ENCODE results near the gene PXDN.
"Not testable (repeated sequence)": the region's sequence is repeated elsewhere in the genome, so short reads cannot be mapped to it uniquely, and the experiment has no call there.

Gene PXDN

DNA sequence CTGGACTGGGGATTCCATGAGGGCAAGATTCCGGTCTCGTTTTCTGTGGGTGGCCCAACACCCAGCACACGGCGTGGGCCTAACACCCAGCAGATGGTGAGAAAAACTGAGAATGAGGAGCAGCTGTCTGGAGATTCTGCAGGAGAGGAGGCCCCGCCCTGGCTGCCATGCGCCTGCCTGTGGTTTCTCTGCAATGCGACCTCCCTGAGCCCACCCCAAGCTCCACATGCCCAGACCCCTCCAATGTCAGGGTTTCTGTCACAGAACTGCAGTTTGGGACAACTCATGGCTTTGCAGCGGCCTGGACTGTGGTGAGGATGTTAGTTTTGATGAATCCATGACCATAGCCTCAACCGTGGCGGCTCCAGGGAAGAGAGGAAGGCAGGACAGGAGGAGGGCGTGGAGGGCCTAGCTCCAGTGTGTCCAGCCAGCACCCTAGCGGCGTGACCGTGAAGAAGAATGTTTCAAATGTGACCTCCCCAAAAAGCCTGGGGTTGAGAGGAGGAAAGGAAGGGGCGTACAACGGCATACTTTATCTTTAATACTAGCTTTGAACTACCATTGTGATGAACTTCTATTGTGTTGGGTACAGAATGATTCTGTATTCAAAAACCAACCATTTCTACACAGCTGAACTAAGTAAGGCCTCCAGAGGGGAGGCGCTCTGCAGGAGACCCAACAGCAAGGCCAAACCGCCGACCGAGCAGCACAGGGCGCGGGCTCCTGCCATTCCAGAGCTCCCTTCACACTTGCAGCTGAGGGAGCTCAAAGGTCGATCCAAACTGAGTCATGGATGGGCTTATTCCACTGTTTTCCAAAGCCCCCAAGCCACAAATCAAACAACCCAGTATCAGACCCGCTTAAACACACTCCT, 3.4 kb downstream of the PXDN start:
- DNase-seq, result no peak
- H3K4me3 ChIP-seq (ENCODE audit: insufficient read depth, low read depth, low read length, poor library complexity, severe bottlenecking), result no peak overlapping the region
- H3K27me3 ChIP-seq (replicated peaks; ENCODE audit: control insufficient read depth, insufficient read depth, low read length, poor library complexity, severe bottlenecking), result no peaks in the 10 kb centered on the region
- no peaks in the 10 kb centered on the region for H3K9me3 ChIP-seq (ENCODE audit: control insufficient read depth, low read length)
- H3K36me3 ChIP-seq (ENCODE audit: control insufficient read depth, insufficient read depth, low read length), result no peaks in the 10 kb centered on the region
- H3K4me1 ChIP-seq (ENCODE audit: control insufficient read depth, insufficient read depth, low read length, poor library complexity, severe bottlenecking), result no peaks in the 10 kb centered on the region
- no peak overlapping the region for H3K27ac ChIP-seq (ENCODE audit: insufficient read depth, low read length, poor library complexity, severe bottlenecking)

DNA sequence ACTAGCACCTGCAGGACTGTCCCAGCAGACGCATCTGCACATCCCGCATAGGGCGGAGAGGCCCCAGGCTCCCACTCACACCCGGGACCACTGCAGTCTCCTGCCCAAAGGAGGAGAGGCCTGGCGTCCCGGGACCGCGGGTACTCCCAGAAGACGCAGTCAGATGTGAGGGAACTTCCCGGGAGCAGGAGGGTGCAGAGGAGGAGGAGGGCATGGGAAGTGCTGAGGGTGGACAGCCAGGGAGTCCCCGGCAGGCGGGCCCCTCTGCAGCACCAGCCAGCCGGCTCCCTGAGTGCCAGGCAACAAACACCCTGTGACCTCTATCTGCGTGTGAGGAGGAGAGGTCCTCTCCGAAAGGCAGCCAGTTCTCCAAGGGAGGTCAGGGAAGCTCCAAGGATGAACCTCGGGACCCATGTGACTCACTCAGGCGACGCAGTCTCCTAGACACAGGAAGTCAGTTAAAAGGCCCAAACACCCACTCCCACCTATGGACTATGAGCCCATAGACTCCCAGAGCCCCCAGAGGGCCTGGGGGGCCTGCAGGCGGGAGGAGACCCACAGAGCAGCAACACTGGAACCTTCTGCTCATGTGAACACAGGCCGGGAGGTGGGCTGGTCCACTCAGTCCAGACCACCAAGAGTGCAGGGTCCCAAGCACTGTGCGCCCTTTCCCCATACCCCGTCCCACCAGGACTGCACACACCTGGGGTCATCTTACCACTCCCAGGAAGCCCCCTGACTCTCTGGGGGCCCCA, 4.2 kb downstream of the PXDN start:
- no peaks in the 10 kb centered on the region for H3K27me3 ChIP-seq (replicated peaks; ENCODE audit: control insufficient read depth, insufficient read depth, low read length, poor library complexity, severe bottlenecking)
- H3K4me3 ChIP-seq (ENCODE audit: insufficient read depth, low read depth, low read length, poor library complexity, severe bottlenecking), result no peak overlapping the region
- H3K27ac ChIP-seq (ENCODE audit: insufficient read depth, low read length, poor library complexity, severe bottlenecking), result no peak overlapping the region
- H3K9me3 ChIP-seq (ENCODE audit: control insufficient read depth, low read length), result no peaks in the 10 kb centered on the region
- no peaks in the 10 kb centered on the region for H3K4me1 ChIP-seq (ENCODE audit: control insufficient read depth, insufficient read depth, low read length, poor library complexity, severe bottlenecking)
- DNase-seq, result no peak
- no peaks in the 10 kb centered on the region for H3K36me3 ChIP-seq (ENCODE audit: control insufficient read depth, insufficient read depth, low read length)

DNA sequence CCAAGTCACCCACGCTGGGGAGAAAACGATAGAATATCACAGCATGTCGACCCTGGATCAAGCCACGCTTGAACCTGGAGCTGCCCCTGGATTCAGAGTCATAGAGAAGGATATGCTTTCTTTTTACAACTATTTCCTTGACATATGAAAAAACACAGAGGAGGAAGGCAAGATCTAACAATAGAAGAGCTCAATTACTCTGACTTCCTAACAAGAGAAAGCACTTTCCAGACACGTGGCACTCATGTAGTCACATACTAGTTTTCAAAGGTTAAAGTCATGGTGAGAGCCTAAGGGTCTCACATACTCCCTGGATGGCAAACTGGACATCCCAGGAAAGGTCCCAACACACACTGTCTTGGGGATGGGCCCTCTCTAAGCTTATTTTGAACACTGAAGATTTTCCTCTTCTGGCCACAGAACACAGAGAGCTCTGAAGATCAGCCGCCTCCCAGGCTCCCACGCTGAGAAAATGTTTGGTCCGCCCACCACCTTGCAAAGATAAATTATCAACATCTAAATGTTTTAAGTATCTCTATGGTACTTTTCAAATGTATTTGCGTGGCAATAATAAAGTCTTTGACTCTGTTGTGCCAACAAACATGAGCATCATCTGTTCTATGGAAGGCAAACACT, 4.9 kb downstream of the PXDN start:
- H3K9me3 ChIP-seq (ENCODE audit: control insufficient read depth, low read length), result no peaks in the 10 kb centered on the region
- no peak for DNase-seq
- no peaks in the 10 kb centered on the region for H3K4me1 ChIP-seq (ENCODE audit: control insufficient read depth, insufficient read depth, low read length, poor library complexity, severe bottlenecking)
- no peaks in the 10 kb centered on the region for H3K36me3 ChIP-seq (ENCODE audit: control insufficient read depth, insufficient read depth, low read length)
- H3K27me3 ChIP-seq (replicated peaks; ENCODE audit: control insufficient read depth, insufficient read depth, low read length, poor library complexity, severe bottlenecking), result no peaks in the 10 kb centered on the region
- H3K4me3 ChIP-seq (ENCODE audit: insufficient read depth, low read depth, low read length, poor library complexity, severe bottlenecking), result no peak overlapping the region
- no peak overlapping the region for H3K27ac ChIP-seq (ENCODE audit: insufficient read depth, low read length, poor library complexity, severe bottlenecking)

DNA sequence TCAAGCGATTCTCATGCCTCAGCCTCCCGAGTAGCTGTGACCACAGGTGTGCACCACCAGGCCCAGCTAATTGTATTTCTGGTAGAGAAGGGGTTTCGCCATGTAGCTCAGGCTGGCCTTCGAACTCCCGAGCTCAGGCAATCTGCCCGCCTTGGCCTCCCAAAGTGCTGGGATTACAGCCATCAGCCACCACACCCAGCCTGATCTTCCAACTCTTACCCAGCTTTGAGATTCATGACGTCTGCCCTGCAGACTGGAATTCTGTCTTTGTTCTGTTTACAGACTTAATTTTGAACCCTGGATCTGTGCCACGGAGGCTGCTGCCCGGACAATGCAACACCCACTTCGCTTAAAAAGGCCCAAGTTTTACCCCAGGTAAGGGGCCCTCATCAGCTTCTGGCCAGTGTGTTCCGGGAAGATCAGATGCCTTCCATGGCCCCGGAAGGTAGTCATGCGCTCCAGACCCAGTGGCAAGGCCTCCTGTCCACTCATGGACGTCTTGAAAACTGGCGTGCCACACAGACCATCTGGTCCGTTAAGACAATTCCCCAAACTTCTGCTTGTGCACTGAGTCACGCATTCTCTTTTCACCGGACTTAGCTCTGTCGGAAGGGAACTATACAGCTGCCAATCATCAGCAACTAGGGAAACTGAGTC, 5.5 kb downstream of the PXDN start:
- Histone ChIP-seq H3K27me3 (replicated peaks; ENCODE audit: control insufficient read depth, insufficient read depth, low read length, poor library complexity, severe bottlenecking) (no peaks in the 10 kb centered on the region), H3K27ac (ENCODE audit: insufficient read depth, low read length, poor library complexity, severe bottlenecking) (no peak overlapping the region), H3K4me3 (ENCODE audit: insufficient read depth, low read depth, low read length, poor library complexity, severe bottlenecking) (no peak overlapping the region), H3K9me3 (ENCODE audit: control insufficient read depth, low read length) (no peaks in the 10 kb centered on the region), H3K36me3 (ENCODE audit: control insufficient read depth, insufficient read depth, low read length) (no peaks in the 10 kb centered on the region), H3K4me1 (ENCODE audit: control insufficient read depth, insufficient read depth, low read length, poor library complexity, severe bottlenecking) (no peaks in the 10 kb centered on the region)
- DNase-seq, result no peak

DNA sequence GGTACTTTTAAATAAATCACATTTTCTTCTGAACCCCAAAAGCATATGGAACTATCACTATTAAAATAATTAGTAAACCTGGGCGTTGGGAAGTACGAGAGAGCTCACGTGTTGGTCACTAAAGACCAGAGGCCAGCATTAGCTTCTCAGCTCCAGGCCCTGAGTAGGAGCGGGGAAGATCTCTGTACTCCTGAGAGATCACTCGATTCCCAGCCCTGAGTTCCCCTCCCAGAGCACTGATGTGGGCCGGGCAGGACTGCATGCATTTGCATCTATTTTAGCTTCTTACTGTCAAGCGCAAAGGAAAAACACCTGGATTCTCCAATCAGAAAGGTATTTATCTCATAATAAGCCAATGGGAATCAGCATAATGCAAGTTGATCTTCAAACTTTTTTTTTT, 6.2 kb downstream of the PXDN start:
- no peak for DNase-seq
- no peaks in the 10 kb centered on the region for H3K27me3 ChIP-seq (replicated peaks; ENCODE audit: control insufficient read depth, insufficient read depth, low read length, poor library complexity, severe bottlenecking)
- H3K27ac ChIP-seq (ENCODE audit: insufficient read depth, low read length, poor library complexity, severe bottlenecking), result no peak overlapping the region
- H3K9me3 ChIP-seq (ENCODE audit: control insufficient read depth, low read length), result no peaks in the 10 kb centered on the region
- no peaks in the 10 kb centered on the region for H3K36me3 ChIP-seq (ENCODE audit: control insufficient read depth, insufficient read depth, low read length)
- H3K4me3 ChIP-seq (ENCODE audit: insufficient read depth, low read depth, low read length, poor library complexity, severe bottlenecking), result no peak overlapping the region
- no peaks in the 10 kb centered on the region for H3K4me1 ChIP-seq (ENCODE audit: control insufficient read depth, insufficient read depth, low read length, poor library complexity, severe bottlenecking)

DNA sequence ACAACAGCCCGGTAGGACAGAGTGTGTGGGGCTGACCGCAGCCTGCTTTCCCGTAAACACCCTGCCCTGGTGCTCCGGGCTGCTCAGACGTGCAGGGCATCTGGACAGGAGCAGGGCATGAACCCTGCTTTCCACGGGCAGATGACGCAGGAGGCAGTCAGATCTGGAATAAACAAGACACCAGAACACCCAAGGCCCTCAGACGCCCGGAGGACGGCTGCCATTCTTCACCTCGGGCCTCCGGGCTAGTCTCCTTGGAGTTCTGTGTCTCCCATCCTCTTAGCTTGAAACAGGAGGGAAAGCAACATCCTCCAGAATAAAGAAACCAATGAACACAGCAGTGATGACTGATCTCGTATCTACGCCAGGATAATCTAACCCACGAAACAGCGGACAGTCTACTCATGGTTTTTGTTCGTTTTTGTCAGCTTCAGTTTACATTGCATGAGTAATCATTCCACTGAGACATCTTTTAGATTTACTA, 7.3 kb downstream of the PXDN start:
- H3K27ac ChIP-seq (ENCODE audit: insufficient read depth, low read length, poor library complexity, severe bottlenecking), result no peak overlapping the region
- H3K4me3 ChIP-seq (ENCODE audit: insufficient read depth, low read depth, low read length, poor library complexity, severe bottlenecking), result no peak overlapping the region
- no peaks in the 10 kb centered on the region for H3K9me3 ChIP-seq (ENCODE audit: control insufficient read depth, low read length)
- H3K36me3 ChIP-seq (ENCODE audit: control insufficient read depth, insufficient read depth, low read length), result no peaks in the 10 kb centered on the region
- H3K4me1 ChIP-seq (ENCODE audit: control insufficient read depth, insufficient read depth, low read length, poor library complexity, severe bottlenecking), result no peaks in the 10 kb centered on the region
- no peak for DNase-seq
- no peaks in the 10 kb centered on the region for H3K27me3 ChIP-seq (replicated peaks; ENCODE audit: control insufficient read depth, insufficient read depth, low read length, poor library complexity, severe bottlenecking)

DNA sequence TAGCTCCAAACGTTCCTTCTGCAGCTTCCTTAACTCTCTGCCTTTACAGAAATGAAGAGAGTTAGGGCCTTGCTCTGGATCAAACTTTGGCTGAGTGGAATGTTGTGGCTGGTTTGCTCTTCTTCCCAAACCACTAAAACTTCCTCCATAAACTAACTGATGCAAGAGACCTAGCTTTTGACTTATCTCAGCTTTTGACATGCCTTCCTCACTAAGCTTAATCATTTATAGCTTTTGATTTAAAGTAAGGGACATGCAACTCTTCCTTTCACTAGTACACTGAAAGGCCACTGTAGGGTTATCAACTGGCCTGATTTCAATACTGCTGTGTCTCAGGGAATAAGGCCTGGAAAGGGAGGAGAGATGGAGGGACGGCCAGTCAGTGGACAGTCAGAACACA, 8.3 kb downstream of the PXDN start:
- H3K9me3 ChIP-seq (ENCODE audit: control insufficient read depth, low read length), result no peaks in the 10 kb centered on the region
- H3K27ac ChIP-seq (ENCODE audit: insufficient read depth, low read length, poor library complexity, severe bottlenecking), result no peak overlapping the region
- H3K36me3 ChIP-seq (ENCODE audit: control insufficient read depth, insufficient read depth, low read length), result no peaks in the 10 kb centered on the region
- no peaks in the 10 kb centered on the region for H3K4me1 ChIP-seq (ENCODE audit: control insufficient read depth, insufficient read depth, low read length, poor library complexity, severe bottlenecking)
- no peak overlapping the region for H3K4me3 ChIP-seq (ENCODE audit: insufficient read depth, low read depth, low read length, poor library complexity, severe bottlenecking)
- H3K27me3 ChIP-seq (replicated peaks; ENCODE audit: control insufficient read depth, insufficient read depth, low read length, poor library complexity, severe bottlenecking), result no peaks in the 10 kb centered on the region
- no peak for DNase-seq

DNA sequence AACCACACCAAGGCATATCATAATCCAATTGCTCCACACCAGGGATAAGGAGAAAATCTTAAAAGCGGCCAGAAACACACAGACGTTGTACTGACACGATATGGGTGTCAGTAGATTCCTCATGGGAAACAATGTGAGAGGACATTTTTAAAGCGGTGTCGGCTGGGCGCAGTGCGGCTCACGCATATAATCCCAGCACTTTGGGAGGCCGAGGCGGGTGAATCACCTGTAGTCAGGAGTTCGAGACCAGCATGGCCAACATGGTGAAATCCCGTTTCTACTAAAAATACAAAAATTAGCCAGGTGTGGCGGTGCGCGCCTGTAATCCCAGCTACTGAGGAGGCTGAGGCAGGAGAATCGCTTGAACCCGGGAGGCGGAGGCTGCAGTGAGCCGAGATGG, 11.0 kb downstream of the PXDN start:
- not testable (repeated sequence) for H3K4me3 ChIP-seq (ENCODE audit: insufficient read depth, low read depth, low read length, poor library complexity, severe bottlenecking); H3K27me3 ChIP-seq (replicated peaks; ENCODE audit: control insufficient read depth, insufficient read depth, low read length, poor library complexity, severe bottlenecking); H3K9me3 ChIP-seq (ENCODE audit: control insufficient read depth, low read length); H3K27ac ChIP-seq (ENCODE audit: insufficient read depth, low read length, poor library complexity, severe bottlenecking); DNase-seq; H3K4me1 ChIP-seq (ENCODE audit: control insufficient read depth, insufficient read depth, low read length, poor library complexity, severe bottlenecking); H3K36me3 ChIP-seq (ENCODE audit: control insufficient read depth, insufficient read depth, low read length)

DNA sequence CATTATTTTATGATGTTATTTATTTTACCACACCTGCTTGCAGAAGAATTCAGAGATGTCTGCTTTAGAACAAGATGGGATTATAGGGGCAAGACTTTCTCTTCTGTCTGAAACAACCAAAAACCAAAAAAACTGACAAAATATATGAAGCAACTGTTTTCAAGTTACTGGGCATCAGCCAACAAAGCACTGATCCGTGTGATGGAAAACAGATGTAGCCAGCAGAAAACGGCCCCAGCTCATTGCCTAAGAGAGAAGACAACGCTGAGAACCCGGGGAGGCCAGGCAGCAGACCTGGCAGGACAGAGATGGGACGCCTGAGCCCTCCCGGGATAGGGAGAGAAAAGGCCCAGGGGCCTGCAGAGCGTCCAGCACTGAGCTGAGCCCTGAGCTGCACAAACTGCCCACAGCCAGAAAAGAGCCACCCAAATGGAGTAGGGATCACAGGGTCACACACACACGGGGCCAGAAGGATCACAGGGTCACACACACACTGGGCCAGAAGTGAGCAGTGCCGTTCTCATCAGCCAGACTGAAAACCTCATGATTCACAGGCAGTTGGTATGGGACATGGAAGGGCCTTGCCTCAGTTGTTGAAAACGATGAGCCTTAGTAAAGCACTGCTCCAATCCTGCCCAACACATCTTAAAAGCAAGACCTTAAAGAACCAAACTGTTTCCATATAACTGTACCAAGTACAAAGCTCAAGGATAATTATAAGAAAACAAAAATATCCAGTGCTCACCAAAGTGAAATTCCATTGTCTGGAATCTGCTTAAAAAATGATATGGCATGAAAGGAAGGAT, 12.1 kb downstream of the PXDN start:
- no peak overlapping the region for H3K4me3 ChIP-seq (ENCODE audit: insufficient read depth, low read depth, low read length, poor library complexity, severe bottlenecking)
- no peak for DNase-seq
- no peak overlapping the region for H3K27ac ChIP-seq (ENCODE audit: insufficient read depth, low read length, poor library complexity, severe bottlenecking)
- H3K4me1 ChIP-seq (ENCODE audit: control insufficient read depth, insufficient read depth, low read length, poor library complexity, severe bottlenecking), result no peaks in the 10 kb centered on the region
- H3K36me3 ChIP-seq (ENCODE audit: control insufficient read depth, insufficient read depth, low read length), result no peaks in the 10 kb centered on the region
- no peaks in the 10 kb centered on the region for H3K27me3 ChIP-seq (replicated peaks; ENCODE audit: control insufficient read depth, insufficient read depth, low read length, poor library complexity, severe bottlenecking)
- no peaks in the 10 kb centered on the region for H3K9me3 ChIP-seq (ENCODE audit: control insufficient read depth, low read length)

Data from effector memory CD4-positive, alpha-beta T cell (primary cell).